HTERT RPE-1 (cell line): ENCODE measurements around the gene C12orf56.

ENCODE experiments used
- in situ Hi-C: fragments of 300-500 bp; cut with MboI; formaldehyde crosslinking; loops from 4 replicates; pipeline ENCODE4 v1.14.3; 2020; ENCODE audit warnings: low sequenced_read_pairs

Gene C12orf56

GRCh38 chr12:64390275-64390851 is at the start of gene C12orf56:
Gene C12orf56, minus strand, starts transcription at chr12:64390758. Its CDS starts 193 bp downstream, at chr12:64390565.
- in situ Hi-C loops: no loop called here

GRCh38 chr12:64440100-64440499 is 49.5 kb upstream of the C12orf56 start:
- in situ Hi-C loops: no loop called here

GRCh38 chr12:64433915-64434314 is 43.4 kb upstream of the C12orf56 start:
- in situ Hi-C loops: no loop called here

- in situ Hi-C loops: no loop called here
Observed at GRCh38 chr12:64431791-64432190, 41.2 kb upstream of the C12orf56 start.

- in situ Hi-C loops: no loop called here
Observed at GRCh38 chr12:64430886-64431285, 40.3 kb upstream of the C12orf56 start.

GRCh38 chr12:64428956-64429355 is 38.4 kb upstream of the C12orf56 start:
- in situ Hi-C loops: no loop called here

- in situ Hi-C loops: no loop called here
Observed at GRCh38 chr12:64427988-64428387, 37.4 kb upstream of the C12orf56 start.

- in situ Hi-C loops: no loop called here
Observed at GRCh38 chr12:64419696-64420095, 29.1 kb upstream of the C12orf56 start.

GRCh38 chr12:64418209-64418608 is 27.7 kb upstream of the C12orf56 start:
- in situ Hi-C loops: no loop called here

- in situ Hi-C loops: no loop called here
Observed at GRCh38 chr12:64413884-64414283, 23.3 kb upstream of the C12orf56 start.

- in situ Hi-C loops: no loop called here
Observed at GRCh38 chr12:64412459-64412858, 21.9 kb upstream of the C12orf56 start.

GRCh38 chr12:64411427-64411826 is 20.9 kb upstream of the C12orf56 start:
- in situ Hi-C loops: no loop called here

GRCh38 chr12:64407342-64408223 is 17.0 kb upstream of the C12orf56 start:
- in situ Hi-C loops: no loop called here

- in situ Hi-C loops: no loop called here
Observed at GRCh38 chr12:64404470-64405256, 14.1 kb upstream of the C12orf56 start.

- in situ Hi-C loops: no loop called here
Observed at GRCh38 chr12:64403707-64404469, 13.3 kb upstream of the C12orf56 start, which contains the start of gene XPOT. Gene XPOT, plus strand, starts transcription at chr12:64404392. Its CDS starts 5,644 bp downstream, at chr12:64410036.

- in situ Hi-C loops: no loop called here
Observed at GRCh38 chr12:64402181-64402580, 11.6 kb upstream of the C12orf56 start.

GRCh38 chr12:64400041-64400440 is 9.5 kb upstream of the C12orf56 start:
- in situ Hi-C loops: no loop called here

GRCh38 chr12:64395739-64396138 is 5.2 kb upstream of the C12orf56 start:
- in situ Hi-C loops: no loop called here

GRCh38 chr12:64392221-64392620 is 1.7 kb upstream of the C12orf56 start:
- in situ Hi-C loops: no loop called here

GRCh38 chr12:64389154-64389553 is 1.4 kb downstream of the C12orf56 start:
- in situ Hi-C loops: no loop called here
